GDM1 (cell line): ENCODE data around the gene FBXL12.
"Not testable (repeated sequence)": the region's sequence is repeated elsewhere in the genome, so short reads cannot be mapped to it uniquely, and the experiment has no call there.

ENCODE experiments used
- DNase-seq: peaks from one replicate; lab custom pipeline; 2025; lab: John Stamatoyannopoulos, UW

Gene FBXL12, protein sequence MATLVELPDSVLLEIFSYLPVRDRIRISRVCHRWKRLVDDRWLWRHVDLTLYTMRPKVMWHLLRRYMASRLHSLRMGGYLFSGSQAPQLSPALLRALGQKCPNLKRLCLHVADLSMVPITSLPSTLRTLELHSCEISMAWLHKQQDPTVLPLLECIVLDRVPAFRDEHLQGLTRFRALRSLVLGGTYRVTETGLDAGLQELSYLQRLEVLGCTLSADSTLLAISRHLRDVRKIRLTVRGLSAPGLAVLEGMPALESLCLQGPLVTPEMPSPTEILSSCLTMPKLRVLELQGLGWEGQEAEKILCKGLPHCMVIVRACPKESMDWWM

DNA sequence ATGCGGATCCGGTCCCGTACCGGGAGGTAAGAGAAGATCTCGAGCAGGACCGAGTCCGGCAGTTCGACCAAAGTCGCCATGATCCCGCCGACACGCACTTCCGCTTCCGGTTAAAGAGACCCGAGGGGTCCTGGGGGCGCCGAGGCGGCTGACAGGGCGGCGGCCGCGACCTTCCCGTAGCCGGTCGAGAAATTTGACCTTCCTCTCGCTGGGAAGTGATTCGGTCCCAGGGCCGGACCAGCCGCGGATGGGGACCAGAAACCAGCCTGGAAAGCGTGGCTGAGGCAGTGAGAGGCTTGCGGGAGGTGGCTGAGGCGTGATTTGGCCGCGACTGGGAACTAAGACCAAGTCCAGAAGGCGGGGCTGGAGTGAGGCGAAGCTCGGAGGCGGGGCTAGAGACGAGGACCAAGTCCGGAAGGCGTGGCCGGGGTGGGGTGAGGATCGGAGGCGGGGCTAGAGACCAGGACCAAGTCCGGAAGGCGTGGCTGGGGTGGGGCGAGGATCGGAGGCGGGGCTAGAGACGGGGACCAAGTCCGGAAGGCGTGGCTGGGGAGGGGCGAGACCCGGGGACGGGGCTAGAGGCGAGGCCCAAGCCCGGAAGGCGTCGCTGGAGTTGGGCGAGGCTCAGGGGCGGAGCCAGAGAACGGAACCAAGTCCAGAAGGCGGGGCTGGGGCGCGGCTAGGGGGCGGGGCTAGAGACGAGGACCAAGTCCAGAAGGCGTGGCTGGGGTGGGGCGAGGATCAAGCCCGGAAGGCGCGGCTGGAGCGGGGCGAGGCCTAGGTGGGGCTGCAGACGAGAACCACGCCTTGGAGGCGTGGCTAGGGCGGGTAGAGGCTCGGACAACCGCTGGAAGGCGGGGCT lies at the start of gene FBXL12:
FBXL12 (minus strand) TSS at position 346 of the 862 bp plus-strand sequence; CDS start at position 80, 266 bp downstream.
- DNase-seq = peak; percentile 100

DNA sequence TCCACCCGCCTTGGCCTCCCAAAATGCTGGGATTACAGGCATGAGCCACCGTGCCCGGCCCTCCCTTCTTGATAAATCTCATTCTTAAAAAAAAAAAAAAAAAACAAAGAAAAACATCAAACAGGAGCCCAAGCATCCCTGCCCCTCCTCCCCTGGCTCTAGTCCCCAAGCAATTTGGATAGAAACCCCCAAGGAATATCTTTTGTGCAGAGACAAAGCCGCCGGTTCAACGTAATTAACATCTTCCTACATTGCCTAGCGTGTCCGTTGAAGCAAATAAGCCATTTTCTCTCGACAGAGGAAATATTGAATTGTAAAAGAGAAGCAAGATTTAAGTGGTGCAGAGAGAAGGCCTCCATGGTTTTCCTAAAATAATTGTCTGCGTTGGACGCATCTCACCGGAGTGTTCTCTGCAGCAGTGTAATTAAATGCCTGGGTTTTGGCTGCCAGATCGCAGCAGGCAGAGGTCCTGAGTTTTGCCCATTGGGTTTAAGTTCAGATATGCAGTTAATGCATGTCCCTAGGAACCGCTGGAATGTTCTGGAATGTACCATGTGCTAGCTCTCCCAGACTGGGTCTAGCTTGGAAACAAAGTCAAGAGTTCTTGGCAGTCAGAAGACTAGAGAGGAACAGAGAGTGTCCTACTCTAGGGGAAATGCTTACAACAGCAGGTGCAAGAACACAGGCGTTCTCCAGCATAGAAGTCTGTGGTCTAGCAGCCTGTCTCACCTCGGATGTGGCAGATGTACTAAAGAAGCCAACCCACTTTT lies 47.0 kb upstream of the FBXL12 start:
- DNase-seq = no peak

DNA sequence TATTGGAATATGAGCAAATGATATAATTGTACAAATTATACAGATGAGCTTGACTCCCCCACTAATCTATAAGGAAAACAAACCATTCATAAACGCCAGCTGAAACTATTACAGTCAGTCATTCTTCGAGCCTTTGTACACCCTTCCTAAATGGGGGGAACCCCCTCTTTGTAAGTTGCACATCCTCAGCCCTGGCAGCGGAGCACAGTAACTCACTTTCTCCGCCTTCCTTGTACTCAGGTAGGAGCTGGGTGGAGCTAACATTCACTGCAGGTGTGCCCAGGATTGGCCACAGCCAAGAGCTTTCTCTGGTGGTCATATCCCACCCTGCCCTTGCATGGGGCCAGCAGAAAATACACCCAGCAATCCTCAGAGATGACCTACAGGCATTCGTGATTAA lies 44.9 kb upstream of the FBXL12 start:
- DNase-seq = no peak

DNA sequence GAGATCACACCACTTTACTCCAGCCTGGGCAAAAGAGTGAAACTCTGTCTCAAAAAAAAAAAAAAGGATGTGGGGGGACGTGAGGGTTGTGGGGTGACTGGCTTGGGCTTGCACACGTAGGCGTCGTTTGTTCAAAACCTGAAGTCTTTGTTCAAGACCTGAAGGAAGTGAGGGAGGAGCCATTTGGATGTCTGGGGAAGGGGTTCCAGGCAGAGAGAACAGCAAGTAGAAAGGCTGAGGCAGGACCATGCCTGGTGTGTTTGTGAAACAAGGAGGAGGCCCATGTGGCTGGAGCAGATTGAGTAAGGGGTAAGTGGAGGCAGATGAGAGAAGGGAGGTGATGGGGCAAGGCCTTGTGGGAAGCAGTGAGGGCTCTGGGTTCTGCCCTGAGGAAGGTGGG lies 44.1 kb upstream of the FBXL12 start:
- no peak for DNase-seq

DNA sequence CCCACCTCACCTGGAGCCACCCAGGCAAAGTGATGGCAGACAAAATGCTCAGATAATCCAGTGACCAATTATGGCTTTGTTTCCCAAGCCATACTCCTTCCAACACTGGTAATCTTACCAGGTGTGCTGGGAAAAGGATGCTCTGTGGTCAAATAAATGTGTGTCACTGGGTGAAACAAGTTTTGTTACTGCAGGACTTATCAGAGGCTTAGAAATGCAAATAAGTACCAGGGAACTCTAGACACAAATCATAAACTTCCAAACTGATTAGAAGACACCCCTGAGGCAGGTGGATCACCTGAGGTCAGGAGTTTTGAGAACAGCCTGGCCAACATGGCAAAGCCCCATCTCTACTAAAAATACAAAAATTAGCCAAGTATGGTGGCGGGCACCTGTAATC lies 42.6 kb upstream of the FBXL12 start:
- DNase-seq = no peak

DNA sequence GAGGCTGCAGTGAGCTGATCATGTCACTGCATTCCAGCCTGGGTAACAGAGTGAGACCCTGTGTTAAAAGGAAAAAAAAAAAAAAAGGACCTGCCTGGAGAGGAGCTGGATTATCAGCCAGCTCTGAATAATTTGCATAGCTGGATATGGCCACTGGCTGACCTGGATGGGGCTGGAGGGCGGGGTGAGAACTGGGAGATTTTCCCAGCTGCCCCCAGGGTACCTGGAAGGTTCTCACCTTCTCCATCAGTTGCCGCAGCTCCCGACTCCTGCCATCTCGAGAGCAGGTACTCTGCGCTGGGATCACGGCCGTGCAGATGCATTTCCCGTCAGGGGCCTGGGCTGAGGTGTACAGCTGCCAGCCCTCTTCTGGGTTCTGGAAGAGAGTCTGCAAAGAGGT lies 41.5 kb upstream of the FBXL12 start:
- DNase-seq = no peak

DNA sequence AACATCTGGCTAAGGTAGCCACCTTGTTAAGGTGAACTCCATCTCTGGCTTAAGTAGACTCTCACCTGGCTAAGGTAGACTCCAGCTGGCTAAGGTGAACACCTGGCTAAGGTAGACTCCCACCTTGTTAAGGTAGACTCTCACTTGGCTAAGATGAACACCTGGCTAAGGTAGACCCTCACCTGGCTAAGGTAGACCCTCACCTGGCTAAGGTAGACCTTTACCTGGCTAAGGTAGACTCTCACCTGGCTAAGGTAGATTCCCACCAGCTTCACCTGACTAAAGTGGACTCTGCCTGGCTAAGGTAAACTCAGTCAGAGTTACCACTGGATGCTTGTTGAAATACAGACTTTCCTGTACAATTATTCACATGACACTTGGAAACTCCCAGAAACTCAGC lies 39.9 kb upstream of the FBXL12 start:
- DNase-seq = no peak

DNA sequence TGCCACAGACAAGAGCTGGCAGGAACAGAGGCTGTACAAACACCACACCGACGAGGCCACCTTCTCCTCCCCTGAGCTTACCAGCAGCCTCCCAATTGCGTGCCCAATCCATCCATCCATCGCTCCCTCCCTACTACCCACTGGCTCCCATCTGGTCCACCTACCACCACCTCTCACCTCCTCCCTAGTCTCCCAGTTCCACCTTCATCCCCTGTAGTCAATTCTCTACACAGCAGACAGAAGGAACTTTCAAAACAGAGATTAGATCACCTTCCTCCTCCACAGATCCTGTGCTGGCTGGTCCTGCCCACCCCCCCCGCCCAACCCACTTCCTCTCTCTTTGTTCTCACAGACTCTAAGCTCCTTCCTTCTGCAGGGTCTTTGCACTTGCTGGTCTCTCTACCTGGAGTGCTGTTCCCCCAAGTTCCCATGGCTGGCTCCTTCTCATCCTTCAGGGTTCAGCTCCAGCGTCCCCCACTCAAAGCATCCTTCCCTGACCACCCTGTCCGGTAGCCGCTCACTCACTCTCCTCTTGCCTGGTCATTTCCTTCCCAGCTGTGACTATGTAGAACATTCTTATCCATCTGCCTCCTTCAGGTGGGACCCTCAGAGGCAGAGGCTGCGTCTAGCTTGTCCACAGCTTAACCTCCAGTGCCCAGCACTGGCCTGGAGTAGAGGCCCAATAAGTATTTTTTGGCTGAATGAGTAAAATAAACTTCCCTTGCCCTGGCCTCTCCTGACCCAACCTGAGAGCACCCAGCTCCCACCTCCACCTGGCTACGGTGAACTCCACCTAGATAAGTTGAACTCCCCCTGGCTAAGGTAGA lies 39.3 kb upstream of the FBXL12 start:
- DNase-seq = peak; percentile 22

DNA sequence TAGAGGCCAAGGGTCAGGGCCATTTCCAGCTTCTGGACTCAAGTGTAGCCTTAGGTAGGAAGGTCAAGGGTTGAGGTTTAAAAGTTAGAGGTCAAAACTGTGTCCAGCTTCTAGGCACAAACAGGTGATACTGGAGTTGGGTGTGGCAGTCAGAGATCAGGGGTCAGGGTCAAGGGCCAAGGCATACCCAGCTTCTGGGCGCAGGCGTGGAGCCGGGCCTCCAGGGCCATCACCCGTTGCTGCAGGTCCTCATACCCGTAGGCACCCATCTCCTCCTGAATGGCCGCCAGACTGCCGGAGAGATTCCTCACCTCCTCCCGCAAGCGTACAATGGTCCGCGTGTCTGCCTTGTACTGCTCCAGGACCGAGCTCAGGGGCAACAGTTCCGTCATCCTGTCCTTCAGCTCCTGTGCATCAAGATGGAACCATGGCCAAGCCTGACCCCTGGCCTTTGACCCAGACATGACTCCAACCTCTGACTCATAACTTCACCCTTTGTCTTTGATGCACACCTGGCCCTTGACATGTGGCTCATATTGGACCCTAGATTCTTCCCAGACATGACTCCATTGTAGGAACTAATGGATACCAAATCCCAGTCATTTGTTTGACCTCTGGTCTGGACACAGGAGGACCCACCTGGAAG lies 38.3 kb upstream of the FBXL12 start:
- no peak for DNase-seq

DNA sequence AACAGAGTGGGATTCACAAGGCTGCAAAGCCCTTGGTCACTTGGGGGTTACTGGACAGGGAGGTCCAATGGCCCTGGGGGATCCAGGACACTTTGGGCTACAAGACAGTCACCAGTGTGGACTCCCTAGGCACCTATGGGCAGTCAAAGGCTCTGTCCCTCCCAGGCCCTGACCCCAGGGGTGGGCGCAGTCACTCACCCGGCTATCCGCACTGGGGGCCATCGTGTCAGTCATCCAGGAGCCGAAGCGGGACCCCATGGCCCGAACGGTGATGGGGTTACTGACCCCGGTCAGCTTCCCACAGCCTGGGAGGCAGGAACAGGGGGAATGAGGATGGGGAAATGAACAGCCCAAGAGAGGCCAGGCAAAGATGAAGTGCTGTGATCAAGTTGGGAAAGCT lies 37.7 kb upstream of the FBXL12 start:
- no peak for DNase-seq

DNA sequence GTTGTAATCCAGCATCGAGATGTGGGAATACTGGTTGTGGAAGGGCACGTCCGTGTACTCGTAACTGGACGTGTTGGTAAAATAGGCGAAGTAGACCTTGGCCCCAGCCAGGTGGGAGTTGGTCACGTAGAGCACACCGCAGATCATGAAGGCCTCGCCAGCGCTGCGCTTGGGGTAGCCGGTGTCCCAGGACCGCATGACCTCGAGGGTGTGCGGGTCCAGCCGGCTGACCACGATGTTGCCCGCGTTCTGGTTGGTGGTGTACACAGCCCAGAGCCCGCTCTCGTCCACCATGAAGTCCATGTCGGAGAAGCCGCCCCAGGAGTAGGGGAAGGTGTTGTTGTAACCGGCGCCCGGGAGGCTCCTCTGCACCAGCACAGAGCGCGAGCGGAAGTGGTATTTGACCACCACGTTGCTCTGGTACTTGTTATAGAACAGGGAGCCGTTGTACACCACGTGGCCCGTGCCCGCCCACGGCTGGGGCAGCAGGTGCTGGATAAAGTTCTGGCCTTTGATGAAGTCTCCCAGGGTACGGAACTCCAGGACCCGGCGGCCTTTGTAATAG lies 35.5 kb upstream of the FBXL12 start:
- DNase-seq = no peak

DNA sequence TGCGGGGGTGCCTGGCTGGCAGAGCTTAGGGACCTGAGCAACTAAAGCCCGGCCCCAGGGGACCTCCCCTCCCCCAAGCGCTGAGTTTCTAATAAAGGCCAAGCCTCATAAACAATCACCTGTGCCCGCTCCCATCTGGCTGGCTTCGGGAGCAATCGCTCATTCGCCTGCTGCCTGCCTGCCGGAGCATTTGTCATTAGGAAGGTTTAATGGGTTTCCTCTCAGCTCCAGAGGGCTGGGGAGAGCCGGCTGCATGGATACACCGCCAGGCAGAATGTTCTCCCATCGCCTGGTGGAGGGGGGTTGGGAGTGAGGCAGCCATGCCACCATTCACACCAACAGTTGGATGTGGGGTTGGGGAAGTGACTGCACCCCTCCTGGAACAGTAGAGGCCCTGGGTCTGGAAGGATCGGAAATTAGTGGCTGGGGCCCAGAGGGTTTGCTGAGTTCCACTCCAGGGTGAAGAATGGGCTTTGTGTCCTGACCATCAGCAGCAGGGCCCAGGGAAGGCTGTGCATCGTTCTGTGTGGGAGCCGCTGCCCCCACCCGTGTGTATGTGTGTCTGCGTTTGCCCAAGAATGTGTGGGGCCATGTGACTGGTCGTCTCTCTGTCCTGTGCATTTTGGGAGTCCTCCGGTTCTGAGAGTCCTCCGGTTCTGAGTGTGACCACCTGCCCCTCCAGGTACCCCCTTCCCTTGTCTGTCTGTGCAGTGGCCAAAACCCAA lies 31.5 kb upstream of the FBXL12 start:
- no peak for DNase-seq

DNA sequence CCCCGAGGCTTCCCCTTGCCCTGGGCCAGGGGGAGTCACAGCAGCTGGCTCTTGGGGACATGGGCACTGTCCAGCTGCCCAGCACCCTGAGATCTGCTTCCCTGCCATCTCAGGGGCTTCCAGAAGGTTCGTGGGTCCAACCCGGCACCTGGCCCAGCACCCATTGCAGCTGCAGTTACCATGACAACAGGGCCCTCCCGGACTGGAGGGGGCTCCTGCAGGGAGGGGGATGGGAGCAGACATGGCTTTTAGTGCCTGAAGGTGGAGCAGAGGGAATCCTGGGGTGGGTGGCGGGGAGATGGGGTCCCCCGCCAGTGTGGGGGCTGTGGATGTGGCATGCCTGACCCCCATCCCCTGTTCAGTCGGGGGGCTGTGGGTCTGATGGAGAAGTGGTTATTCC lies 30.9 kb upstream of the FBXL12 start:
- DNase-seq = no peak

DNA sequence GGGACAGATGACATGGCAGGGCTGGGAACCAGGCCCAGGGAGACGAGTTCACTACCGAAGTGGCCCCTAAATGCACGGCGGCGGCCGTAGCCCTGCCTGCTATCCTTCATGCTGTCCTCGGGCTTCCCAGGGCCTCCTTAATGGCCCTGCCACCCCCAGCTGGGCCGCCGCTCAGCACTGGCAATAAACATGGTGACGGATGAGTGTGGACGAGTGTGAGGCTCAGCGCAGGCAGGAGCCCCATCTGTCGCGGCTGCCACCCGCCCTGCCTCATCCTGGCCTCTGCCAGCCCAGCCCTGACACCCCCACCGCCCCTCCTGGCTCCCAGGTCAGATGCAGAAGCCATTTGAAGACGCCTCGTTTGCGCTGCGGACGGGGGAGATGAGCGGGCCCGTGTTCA lies 29.9 kb upstream of the FBXL12 start:
- no peak for DNase-seq

DNA sequence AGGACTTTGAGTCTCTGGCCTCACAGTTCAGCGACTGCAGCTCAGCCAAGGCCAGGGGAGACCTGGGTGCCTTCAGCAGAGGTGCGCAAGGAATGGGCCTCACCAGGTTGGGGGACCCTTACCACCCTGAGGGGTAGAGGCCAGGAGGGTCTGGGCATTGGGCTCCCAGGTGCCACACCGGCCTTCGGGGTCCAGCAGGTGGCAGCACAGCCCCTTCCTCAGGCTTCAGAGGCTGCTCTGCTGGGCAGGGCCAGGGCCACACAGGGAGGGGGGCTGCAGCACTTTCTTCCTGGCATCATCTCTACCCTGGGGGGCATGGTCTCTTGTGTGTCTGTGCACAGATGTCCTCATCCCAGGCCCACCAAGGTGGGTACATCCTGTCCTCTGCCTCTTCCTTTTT lies 29.2 kb upstream of the FBXL12 start:
- no peak for DNase-seq

DNA sequence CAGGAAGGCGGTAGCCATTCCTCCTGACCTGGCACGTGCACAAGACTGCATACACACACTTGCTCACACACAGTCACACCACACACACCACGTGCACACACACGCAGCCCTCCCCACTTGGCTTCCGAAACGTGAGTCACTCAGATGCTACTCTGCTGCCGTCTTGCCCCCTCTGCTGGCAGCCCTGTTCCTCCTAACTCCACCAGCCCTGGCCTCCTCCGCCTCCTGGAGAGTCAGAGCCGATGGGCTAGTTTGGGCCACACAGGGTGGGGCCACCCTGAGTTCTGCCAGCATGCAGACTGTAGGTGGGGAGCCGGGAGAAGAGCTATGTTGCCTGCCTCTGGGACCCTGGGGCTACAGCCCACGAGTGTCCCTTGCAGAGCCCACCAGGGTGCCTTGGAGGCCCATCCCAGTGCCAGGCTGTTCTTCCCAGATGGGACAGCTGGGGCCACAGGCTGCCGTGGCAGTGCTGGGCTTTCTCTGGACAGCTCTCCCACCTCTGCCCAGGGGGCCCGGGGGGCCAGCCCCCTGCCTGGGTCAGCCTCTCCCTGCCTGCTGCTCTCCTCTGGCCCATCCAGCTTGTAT lies 28.3 kb upstream of the FBXL12 start:
- DNase-seq = no peak

DNA sequence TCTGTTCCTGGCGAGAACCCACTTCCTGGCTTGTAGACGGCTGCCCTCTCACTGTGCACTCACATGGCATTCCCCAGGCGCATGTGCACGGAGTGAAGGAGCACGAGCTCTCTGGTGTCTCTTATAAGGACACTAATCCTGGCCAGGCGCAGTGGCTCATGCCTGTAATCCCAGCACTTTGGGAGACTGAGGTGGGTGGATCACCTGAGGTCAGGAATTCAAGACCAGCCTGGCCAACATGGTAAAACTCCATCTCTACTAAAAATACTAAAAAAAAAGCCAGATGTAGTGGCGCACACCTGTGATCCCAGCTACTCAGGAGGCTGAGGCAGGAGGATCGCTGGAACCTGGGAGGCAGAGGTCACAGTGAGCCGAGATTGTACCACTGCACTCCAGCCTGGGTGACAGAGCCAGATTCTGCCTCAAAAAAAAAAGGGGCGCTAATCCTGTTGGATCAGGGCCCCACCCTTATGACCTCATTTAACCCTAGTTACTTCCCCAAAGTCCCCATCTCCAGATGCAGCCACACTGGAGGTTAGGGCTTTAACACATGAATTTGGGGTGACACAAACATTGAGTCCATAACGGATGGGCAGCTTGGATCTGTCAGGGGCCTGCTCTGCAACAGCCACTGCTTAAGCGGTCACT lies 24.9 kb upstream of the FBXL12 start:
- DNase-seq = not testable (repeated sequence)

DNA sequence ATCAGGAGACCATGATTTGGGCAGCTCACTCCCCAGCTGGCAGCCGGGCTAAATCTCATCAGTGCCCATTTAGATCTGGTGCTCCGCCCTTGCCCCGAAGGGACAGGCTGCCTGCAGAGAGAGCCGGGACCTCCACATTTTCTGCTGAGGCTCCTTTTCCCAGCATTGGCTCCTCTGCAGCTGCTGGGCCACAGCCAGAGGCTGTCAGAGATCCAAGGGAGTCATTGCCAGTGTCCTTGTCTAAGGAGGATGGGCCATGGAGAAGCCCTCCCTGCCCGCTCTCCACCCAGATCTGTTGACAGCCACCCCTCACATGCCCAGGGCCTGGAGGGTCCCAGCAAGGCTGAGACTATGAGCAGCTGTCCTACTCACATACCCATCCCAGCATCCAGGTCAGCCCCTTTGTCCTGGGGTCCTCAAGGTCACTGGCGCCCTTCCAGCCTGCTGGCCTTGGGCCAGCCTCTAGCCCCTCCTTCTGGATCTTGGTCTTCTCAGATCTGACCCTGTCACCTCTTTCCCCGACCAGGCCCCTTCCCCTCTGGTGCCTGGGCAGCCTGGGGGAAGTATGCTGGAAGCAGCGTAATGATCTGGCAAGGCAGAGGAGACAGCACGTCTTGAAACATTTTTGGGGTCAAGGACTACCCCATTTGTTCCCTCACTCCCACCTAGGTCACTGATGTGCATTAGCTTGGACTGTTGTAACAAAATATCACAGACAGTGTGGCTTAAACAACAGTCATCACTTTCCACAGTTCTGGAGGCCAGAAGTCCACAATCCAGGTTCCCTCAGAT lies 24.2 kb upstream of the FBXL12 start:
- no peak for DNase-seq
